GM10847 (cell line): Measurements from ENCODE around the gene ATXN1.

Source experiments
- POLR2A ChIP-seq: IDR thresholded peaks from 2 replicates; pipeline ENCODE4 v1.6.1; 2011; ENCODE audit not compliant: insufficient read length; ENCODE audit errors: extremely low read depth

ATXN1 gene

DNA sequence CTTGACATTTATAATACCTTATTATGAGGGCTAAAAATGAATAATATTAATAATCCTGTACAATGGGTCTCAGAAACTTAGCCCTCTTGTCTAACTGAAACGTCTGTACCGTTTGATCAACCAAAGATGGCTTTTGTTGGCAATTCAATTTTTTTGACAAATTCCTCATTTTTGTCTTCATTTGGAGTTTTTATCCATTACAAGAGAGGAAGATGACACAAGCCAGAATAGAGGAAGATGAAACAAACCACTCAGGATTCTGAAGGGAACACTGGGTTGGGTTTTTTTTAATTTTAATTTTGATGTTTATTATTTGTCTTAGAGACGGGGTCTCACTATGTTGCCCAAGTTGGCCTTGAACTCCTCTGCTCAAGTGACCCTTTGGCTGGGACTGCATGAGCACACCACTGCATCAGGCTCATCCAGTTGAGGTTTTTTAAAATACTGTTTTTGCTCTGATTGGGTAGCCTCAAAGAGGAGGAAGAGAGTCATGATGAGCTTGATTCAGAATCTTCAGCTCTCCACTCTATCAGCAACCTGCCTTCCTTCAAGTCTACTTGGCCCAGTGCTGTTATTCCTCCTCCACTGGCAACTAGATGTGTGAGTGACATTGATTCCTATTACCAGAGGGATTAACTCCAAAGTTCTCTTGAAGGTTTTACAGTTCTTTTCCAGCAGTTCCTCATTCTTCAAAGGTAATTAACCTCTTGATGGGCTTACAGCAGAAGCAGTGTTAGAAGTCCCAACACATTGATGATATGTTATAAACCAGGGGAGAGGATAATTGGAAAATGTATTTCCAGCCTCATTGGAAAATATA, 71.3 kb downstream of the ATXN1 start:
- no peak for TF ChIP-seq POLR2A

DNA sequence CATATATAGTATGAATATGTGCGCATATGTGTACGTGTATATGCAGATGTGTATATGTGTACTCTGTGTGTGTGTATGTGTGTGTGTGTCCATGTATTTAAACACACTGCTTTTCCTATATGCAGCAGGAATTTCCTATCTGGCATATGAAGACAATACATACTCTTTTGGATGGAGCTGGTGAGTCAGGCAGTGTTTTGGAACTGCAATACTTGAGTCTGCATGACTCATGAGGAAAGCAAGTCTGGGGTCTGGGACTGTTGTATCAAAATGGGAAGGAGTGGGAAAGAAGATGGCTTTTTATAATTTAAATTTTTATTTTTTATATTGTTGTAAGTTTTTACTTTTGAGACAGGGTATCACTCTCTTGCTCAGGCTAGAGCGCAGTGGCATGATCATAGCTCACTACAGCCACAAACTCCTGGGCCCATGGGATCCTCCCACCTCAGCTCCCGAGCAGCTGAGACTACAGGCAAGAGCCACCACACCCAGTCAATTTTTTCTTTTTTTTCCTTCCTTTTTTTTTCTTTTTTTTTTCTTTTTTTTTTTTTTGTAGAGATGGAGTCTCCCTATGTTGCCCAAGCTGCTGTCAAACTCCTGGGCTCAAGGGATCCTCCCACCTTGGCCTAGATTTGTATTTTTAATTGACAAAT, 72.2 kb downstream of the ATXN1 start:
- no peak for TF ChIP-seq POLR2A

DNA sequence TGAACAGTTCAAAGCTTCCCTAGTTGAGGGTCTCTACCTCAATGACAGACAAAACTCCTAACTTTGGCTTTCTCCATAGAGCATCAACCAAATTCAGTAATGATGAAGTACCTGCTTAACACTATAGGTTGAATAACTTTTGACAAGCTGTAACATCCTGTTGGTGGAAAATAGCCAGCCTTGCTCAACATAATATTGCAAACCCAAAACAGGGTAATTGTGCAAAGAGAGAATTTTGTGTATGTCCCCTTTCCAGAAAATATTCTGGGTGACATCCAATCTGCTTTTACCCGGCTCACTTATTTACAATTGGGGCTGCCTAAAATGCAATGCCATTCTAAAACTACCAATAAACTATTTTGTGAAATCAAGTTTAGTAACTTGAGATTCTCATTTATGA, 72.8 kb downstream of the ATXN1 start:
- no peak for TF ChIP-seq POLR2A

DNA sequence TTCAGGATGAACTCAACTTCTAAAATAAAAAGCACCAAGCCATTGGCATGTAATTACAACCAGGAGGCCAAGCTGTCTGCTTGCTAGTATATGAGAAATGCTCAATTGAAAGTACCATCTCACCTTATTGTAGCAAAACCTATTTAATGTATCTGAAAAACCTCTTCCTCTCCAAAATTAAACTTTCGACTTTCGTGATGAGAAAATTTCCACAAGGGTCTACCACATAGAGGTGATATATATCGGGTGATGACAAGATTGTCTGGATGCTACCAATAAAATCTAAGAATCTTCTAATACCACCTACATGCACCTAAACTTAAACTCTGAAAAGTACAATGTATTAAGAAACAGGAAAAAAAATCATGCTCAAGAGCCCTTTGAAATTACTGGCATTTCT, 74.2 kb downstream of the ATXN1 start:
- no peak for TF ChIP-seq POLR2A

DNA sequence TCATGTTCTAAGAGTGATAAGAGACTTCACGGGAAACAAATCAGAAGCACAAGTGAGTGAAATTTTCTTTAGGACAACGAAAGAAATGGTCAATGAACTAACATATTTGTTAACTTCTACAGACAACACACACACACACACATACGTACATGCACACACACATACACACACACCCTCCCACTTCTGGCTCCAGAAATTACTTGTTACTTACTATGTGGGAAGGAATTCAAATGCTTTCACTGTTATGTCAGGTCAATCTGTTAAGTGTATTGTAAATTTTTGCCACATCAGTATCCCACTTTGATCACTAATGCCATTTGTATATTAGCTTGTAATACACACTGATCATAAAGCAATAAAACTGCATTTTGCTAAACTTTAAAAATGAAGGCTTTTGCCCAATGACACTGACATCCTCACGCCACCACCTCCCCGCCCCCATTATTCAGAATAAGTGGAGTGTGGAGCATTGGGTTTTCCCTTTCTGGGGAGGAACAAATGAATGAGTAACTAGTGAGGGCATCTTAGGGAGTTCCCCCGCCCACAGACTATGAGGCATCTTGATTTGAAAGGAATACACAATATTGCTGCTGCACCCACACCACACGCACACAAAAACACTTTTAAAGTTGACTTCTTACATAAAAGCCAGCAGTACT, 76.2 kb downstream of the ATXN1 start:
- TF ChIP-seq POLR2A: no peak

DNA sequence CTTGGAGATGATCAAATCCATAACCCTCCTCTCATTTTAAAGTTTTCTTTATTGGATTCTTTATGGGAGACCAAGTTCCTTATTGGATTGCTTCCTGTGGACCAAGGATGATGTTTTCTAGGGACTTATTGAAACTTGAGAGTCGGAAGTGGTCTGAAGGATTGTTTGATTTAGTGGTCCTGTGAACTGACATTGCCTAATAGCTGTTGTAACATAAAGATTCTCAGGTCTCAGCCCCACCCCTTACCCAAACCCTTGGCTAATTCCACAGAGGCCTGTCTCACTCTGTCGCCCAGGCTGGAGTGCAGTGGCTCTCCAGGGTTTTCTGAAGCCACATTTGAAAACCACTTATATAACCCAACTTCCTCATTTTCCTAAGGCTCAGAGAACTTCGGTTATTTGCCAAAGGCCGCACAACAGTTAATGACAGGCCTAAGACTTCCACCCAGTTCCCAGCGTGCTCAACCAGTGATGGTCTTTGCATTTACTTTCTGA, 77.0 kb downstream of the ATXN1 start:
- TF ChIP-seq POLR2A: no peak

GRCh38 chr6:16683641-16684194, 77.5 kb downstream of the ATXN1 start:
- TF ChIP-seq POLR2A: no peak

DNA sequence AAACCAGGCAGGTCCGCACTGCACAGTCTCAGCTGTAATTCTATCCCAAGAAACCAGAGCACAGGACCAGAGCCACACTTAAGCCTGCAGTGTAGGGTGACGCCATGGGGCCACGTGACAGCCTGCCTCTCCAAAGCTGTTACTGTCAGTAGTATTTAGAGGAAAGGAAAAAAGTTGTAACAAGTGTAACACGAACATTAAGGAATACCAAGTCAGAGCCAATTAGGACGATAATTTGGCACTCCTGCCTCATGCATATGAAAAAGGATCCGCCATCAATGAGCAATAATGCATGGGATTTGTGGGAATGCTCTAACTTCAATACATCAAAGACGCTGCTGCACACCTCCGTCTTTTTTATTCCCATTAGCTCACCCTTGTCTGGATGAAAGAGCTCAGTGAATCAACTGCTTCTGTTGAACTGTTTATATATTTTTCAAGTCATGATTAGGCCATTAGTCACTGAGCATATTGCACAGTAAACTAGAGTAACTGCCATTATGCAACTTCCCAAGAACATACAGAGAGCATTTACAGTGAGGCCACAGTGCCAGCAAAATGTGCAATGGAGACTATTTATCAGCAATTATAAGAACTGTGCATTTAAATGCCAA, 79.9 kb downstream of the ATXN1 start:
- TF ChIP-seq POLR2A: no peak

DNA sequence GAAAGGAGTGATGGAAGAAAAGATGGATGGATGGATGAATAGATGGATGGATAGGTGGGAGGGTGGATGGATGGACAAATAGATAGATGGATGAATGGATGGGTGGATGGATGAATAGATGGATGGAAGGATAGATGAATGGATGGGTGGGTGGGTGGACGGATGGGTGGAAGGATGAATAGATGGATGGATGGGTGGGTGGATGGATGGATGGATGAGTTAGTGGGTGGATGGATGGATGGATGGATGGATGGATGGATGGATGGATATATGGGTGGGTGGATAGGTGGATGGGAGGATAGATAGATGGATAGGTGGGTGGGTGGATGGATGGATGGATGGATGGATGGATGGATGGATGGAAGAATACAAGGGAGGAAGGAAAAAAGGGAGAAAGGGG, 82.2 kb downstream of the ATXN1 start:
- TF ChIP-seq POLR2A: no peak

DNA sequence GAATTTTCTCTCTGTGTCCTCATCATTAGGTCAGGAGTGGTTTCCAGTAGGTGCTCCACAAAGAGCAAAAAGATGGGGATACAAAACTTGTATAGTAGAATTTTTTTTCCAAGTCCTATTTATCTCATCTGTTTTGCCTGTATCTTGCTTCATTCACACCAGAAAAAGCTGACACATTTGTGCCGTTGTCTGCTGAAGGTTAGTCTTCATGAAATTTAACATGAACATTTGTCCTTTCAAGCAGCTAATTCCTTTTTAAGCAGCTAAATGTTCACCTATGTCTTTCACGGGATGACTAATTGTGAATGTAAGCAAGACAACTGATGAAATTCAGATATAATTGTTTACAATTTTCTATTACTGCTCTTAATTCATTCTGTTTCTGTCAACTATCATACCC, 83.8 kb downstream of the ATXN1 start:
- TF ChIP-seq POLR2A: no peak

DNA sequence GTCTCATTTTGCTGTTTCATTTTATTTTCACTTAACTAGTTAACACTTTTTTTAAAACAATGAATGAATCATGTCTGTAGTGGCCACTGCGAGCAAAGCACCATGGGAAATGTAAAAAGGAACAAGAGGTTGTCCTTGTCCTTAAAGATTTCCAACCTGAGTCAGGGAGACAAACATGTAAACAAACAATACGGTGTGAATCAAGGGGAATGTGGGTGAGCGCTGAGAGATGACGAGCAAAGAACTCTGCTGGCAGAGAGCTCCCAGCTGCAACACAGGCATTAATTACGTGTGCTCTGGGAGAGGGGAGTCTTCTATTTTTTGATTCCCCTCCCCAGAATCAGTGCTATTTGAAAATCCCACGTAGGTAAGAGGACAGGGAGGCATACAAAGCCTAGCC, 84.3 kb downstream of the ATXN1 start:
- TF ChIP-seq POLR2A: no peak

DNA sequence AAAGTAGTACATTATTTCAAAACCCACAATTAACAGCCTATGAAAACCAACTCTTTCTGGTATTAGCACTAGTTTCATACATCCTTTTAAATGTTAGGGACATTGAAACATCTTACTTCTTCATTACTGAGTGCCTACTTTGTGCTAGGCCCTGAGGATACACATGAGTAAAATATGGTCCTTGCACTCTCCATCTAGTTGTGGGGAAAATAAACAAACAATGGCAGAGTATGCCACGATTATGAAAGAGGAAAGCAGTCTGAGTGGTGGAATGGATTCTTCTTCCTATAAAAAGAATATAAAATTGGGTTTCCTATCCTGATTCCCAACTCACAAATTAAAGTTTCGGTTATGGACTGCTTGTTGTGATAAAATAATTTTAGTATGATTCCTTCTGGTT, 84.9 kb downstream of the ATXN1 start:
- no peak for TF ChIP-seq POLR2A

- TF ChIP-seq POLR2A: no peak
These were observed 86.4 kb downstream of the ATXN1 start for GRCh38 chr6:16674801-16675392.

DNA sequence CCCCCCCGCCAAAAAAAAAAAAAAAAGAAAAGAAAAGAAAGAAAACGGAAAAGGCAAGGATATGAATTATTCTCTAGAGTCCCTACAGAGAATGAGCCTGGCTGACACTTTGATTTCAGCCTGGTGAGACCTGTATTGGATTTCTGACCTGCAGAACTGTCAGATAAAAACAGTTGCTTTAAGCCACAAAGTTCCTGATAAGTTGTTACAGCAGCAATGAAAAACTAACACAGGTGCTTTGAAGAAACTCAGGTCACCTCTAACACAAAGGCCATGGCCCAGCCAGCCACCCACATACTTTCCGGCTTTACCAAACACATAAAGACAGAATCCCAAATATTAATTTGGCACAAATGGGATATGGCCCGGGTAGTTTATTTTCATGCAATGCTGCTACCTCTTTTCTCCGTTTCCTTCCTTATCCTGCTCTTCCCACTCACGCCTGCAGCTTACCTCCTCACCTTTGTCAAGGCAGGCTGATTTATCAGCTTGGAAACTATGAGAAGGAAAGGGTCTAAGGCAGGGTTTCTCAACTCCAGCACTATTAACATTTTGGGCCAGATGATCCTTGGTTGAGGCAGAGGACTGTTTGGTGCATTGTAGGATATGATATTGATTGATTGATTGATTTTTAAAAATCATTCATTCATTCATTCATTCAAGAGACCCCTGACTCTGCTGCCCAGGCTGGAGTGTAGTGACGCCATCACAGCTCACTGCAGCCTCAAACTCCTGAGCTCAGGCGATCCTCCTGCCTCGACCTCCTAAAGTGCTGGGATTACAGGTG, 88.1 kb downstream of the ATXN1 start:
- no peak for TF ChIP-seq POLR2A
